AG04449 (cell line): ENCODE data around the gene HSD3B7.
A peak's percentile ranks its signal among the peaks of the same experiment; 100 is the strongest.

Experiments
- CTCF ChIA-PET: fragments of 350-600 bp; formaldehyde crosslinking; extraction: SDS; loops from one replicate; lab custom pipeline; 2021; ENCODE audit warnings: antibody characterized with exemption; lab: Yijun Ruan, JAX
- POLR2A ChIA-PET: fragments of 400-600, 350-600 bp; formaldehyde crosslinking; extraction: SDS; loops from one replicate; lab custom pipeline; 2020; ENCODE audit warnings: antibody characterized with exemption, inconsistent platforms; lab: Yijun Ruan, JAX
- DNase-seq: peaks from one replicate; pipeline ENCODE4 v3.0.0-alpha.2; 2010; ENCODE audit warnings: low read depth, low spot score
- H3K4me3 ChIP-seq: 2 replicates; pipeline ENCODE4 v1.5.1; 2011; ENCODE audit warnings: low read depth, mild to moderate bottlenecking, control low read depth, low read length
- TF ChIP-seq, protein P1 (sequence below): IDR thresholded peaks from one replicate; pipeline ENCODE4 v1.5.1; 2011; ENCODE audit warnings: mild to moderate bottlenecking, moderate library complexity, low read length, control low read depth, inconsistent platforms; ENCODE audit not compliant: insufficient read depth; ENCODE audit errors: missing control alignments

HSD3B7 gene

GRCh38 chr16:31031276-31031675 is 46.3 kb downstream of the HSD3B7 start:
- ChIA-PET POLR2A (no interaction called here), CTCF (interaction anchor here (1.6 to 1.8 kb wide), 2 partner anchors 9 to 111 kb away, joined by 4 read pairs; no protein-coding TSS in a partner anchor)
- TF ChIP-seq, protein P1, sequence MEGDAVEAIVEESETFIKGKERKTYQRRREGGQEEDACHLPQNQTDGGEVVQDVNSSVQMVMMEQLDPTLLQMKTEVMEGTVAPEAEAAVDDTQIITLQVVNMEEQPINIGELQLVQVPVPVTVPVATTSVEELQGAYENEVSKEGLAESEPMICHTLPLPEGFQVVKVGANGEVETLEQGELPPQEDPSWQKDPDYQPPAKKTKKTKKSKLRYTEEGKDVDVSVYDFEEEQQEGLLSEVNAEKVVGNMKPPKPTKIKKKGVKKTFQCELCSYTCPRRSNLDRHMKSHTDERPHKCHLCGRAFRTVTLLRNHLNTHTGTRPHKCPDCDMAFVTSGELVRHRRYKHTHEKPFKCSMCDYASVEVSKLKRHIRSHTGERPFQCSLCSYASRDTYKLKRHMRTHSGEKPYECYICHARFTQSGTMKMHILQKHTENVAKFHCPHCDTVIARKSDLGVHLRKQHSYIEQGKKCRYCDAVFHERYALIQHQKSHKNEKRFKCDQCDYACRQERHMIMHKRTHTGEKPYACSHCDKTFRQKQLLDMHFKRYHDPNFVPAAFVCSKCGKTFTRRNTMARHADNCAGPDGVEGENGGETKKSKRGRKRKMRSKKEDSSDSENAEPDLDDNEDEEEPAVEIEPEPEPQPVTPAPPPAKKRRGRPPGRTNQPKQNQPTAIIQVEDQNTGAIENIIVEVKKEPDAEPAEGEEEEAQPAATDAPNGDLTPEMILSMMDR: no peak
- no peak overlapping the region for H3K4me3 ChIP-seq
- no peak for DNase-seq

GRCh38 chr16:31032736-31033708 is 48.0 kb downstream of the HSD3B7 start, which contains the start of gene STX4:
Gene STX4 (plus strand): TSS chr16:31033558. CDS start chr16:31033806, 248 bp downstream.
- POLR2A ChIA-PET: interaction anchor here (0.8 to 1.3 kb wide), 5 partner anchors 9 to 151 kb away, joined by 3 to 10 read pairs (median 4); partner anchors contain the start of gene ZNF668

GRCh38 chr16:31033709-31034492 is 48.9 kb downstream of the HSD3B7 start:
- ChIA-PET CTCF (interaction anchor here (0.9 to 2.5 kb wide), 5 partner anchors 8 to 109 kb away, joined by 3 to 12 read pairs (median 4); no protein-coding TSS in a partner anchor), POLR2A (interaction anchor here (0.8 to 1.5 kb wide), 6 partner anchors 9 to 151 kb away, joined by 3 to 10 read pairs (median 4); partner anchors contain the start of gene ZNF668)
- TF ChIP-seq, protein P1: no peak
- peak overlapping the region; percentile 99 for H3K4me3 ChIP-seq
- peak; percentile 7 for DNase-seq

More at GRCh38 chr16:31032736-31033708, 48.0 kb downstream of the HSD3B7 start, which contains the start of gene STX4:
- peak; percentile 77 for DNase-seq
- TF ChIP-seq, protein P1: no peak
- H3K4me3 ChIP-seq: peak within 1 kb of the TSS; percentile 99
- CTCF ChIA-PET: interaction anchor here (1.1 kb wide), 1 partner anchor 49 kb away, joined by 5 read pairs; no protein-coding TSS in a partner anchor

DNA sequence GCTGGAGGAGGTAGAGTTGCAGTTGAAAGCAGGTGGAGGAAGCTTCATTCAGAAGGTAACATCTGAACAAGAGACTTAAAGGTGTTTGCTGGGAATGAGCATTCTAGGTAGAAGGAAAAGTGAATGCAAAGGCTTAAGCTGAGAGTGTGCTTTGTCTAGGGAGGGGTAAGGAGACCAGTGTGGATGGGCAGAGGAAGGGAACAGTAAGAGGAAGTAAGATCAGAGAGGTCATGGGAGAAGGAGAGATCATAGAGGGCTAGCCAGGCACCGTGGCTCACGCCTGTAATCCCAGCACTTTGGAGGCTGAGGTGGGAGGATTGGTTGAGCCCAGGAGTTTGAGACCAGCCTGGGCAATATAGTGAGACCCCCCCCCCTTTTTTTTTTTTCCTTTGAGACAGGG is 51.7 kb downstream of the HSD3B7 start:
- no peak for DNase-seq
- no peak overlapping the region for H3K4me3 ChIP-seq
- TF ChIP-seq, protein P1: no peak
- CTCF ChIA-PET: interaction anchor here (2.1 to 2.5 kb wide), 3 partner anchors 10 to 106 kb away, joined by 6 to 12 read pairs (median 8); partner anchors contain the start of gene HSD3B7
- POLR2A ChIA-PET: interaction anchor here (0.8 kb wide), 1 partner anchor 79 kb away, joined by 3 read pairs; the partner anchor contains the start of gene SETD1A
